IMR-90 (cell line): ENCODE results near the gene H2AZ1. TPM values are rescaled to one million over a fixed set of nuclear protein-coding genes. Genes with fewer than 3 reads are reported as not detected.

Experiments
- ATAC-seq: fragments of 200-7000 bp; cut with Tn5 transposase; 2 replicates; pipeline ENCODE4 v1.9.1; 2020; ENCODE audit warnings: low read depth, mild to moderate bottlenecking, moderate library complexity
- BruUV-seq: library from RNA; stranded (reverse); fragments of 400-500 nt; replicated peaks from 2 replicates; lab custom pipeline; 2021; lab: Mats Ljungman, UMichigan
- CTCF ChIA-PET: fragments of 300-600 bp; formaldehyde crosslinking; extraction: SDS; loops from one replicate; lab custom pipeline; 2021; ENCODE audit warnings: antibody characterized with exemption; lab: Yijun Ruan, JAX
- POLR2A ChIA-PET: fragments of 300-600 bp; sonication (Branson Sonifier 250); formaldehyde crosslinking; loops from one replicate; lab custom pipeline; 2022; ENCODE audit warnings: antibody characterized with exemption; ENCODE audit not compliant: unreplicated experiment; lab: Charles Lee
- DNase-seq: peaks from one replicate; pipeline ENCODE4 v3.0.0; 2013
- H2AFZ ChIP-seq: replicated peaks from 2 replicates; pipeline ENCODE3; 2013; ENCODE audit warnings: low read length, mild to moderate bottlenecking; ENCODE audit not compliant: poor library complexity
- H2AK5ac ChIP-seq: 2 replicates; pipeline ENCODE4 v1.6.1; 2013; ENCODE audit warnings: low read depth, low read length, inconsistent platforms
- H2AK9ac ChIP-seq: replicated peaks from 2 replicates; pipeline ENCODE3; 2013; ENCODE audit warnings: mild to moderate bottlenecking, low read depth, low read length, moderate library complexity; ENCODE audit not compliant: poor library complexity
- H2BK120ac ChIP-seq: 2 replicates; pipeline ENCODE4 v1.6.1; 2013; ENCODE audit warnings: low read depth, low read length, inconsistent platforms
- H2BK15ac ChIP-seq: 3 replicates; pipeline ENCODE4 v1.6.1; 2013; ENCODE audit warnings: low read depth, low read length, inconsistent platforms
- H2BK20ac ChIP-seq: 2 replicates; pipeline ENCODE4 v1.6.1; 2013; ENCODE audit warnings: low read depth, mild to moderate bottlenecking, inconsistent platforms, low read length, moderate library complexity
- H2BK5ac ChIP-seq: 2 replicates; pipeline ENCODE4 v1.6.1; 2013; ENCODE audit warnings: mild to moderate bottlenecking, low read depth, low read length, inconsistent platforms; ENCODE audit not compliant: poor library complexity, severe bottlenecking
- H3K14ac ChIP-seq: replicated peaks from 2 replicates; pipeline ENCODE4 v1.6.1; 2013; ENCODE audit warnings: low read depth, low read length, inconsistent platforms
- H3K18ac ChIP-seq: 2 replicates; pipeline ENCODE4 v1.6.1; 2013; ENCODE audit warnings: low read depth, low read length, control low read depth
- H3K23ac ChIP-seq: 2 replicates; pipeline ENCODE4 v1.6.1; 2013; ENCODE audit warnings: low read depth, low read length, inconsistent platforms
- H3K27ac ChIP-seq: 2 replicates; pipeline ENCODE4 v1.5.1; 2013; ENCODE audit warnings: mild to moderate bottlenecking, control low read depth, low read length; ENCODE audit not compliant: insufficient read depth
- H3K27me3 ChIP-seq: 2 replicates; pipeline ENCODE4 v1.6.1; 2013; ENCODE audit warnings: low read length; ENCODE audit not compliant: control insufficient read depth, insufficient read depth
- H3K36me3 ChIP-seq: 2 replicates; pipeline ENCODE4 v1.6.1; 2013; ENCODE audit warnings: low read length, mixed read lengths; ENCODE audit not compliant: control insufficient read depth, insufficient read depth
- H3K4ac ChIP-seq: 2 replicates; pipeline ENCODE4 v1.6.1; 2013; ENCODE audit warnings: low read depth, low read length, inconsistent platforms
- H3K4me1 ChIP-seq: 2 replicates; pipeline ENCODE4 v1.6.1; 2013; ENCODE audit warnings: low read length, mixed read lengths; ENCODE audit not compliant: control insufficient read depth, insufficient read depth
- H3K4me2 ChIP-seq: 2 replicates; pipeline ENCODE4 v1.6.1; 2013; ENCODE audit warnings: low read depth, mild to moderate bottlenecking, control low read depth, low read length, moderate library complexity
- H3K4me3 ChIP-seq: 2 replicates; pipeline ENCODE4 v1.5.1; 2013; ENCODE audit warnings: low read depth, mild to moderate bottlenecking, control low read depth, low read length, moderate library complexity; ENCODE audit not compliant: insufficient read depth
- H3K56ac ChIP-seq: 2 replicates; pipeline ENCODE4 v1.6.1; 2013; ENCODE audit warnings: low read length, inconsistent platforms; ENCODE audit not compliant: insufficient read depth; ENCODE audit errors: extremely low read depth
- H3K79me1 ChIP-seq, 2 experiments: 2 replicates each; pipeline ENCODE4 v1.6.1; 2013; ENCODE audit warnings: low read length in 2 of 2, inconsistent platforms in 1 of 2, low read depth in 1 of 2
- H3K9ac ChIP-seq: 2 replicates; pipeline ENCODE4 v1.6.1; 2013; ENCODE audit warnings: low read depth, low read length, control low read depth
- H3K9me1 ChIP-seq: 2 replicates; pipeline ENCODE4 v1.6.1; 2013; ENCODE audit warnings: low read length, inconsistent platforms; ENCODE audit not compliant: insufficient read depth
- H3K9me3 ChIP-seq: 2 replicates; pipeline ENCODE4 v1.6.1; 2013; ENCODE audit warnings: low read length; ENCODE audit not compliant: control insufficient read depth, insufficient read depth
- H4K20me1 ChIP-seq: 2 replicates; pipeline ENCODE4 v1.6.1; 2013; ENCODE audit warnings: low read length, inconsistent platforms; ENCODE audit not compliant: insufficient read depth
- H4K5ac ChIP-seq: 2 replicates; pipeline ENCODE4 v1.6.1; 2013; ENCODE audit warnings: mild to moderate bottlenecking, low read depth, low read length, control low read depth
- H4K8ac ChIP-seq, 2 experiments: 2 replicates each; pipeline ENCODE4 v1.6.1; 2013; ENCODE audit warnings: low read depth in 2 of 2, low read length in 2 of 2, control low read depth in 1 of 2, inconsistent platforms in 1 of 2
- H4K91ac ChIP-seq: 2 replicates; pipeline ENCODE4 v1.6.1; 2013; ENCODE audit warnings: low read depth, low read length, inconsistent platforms; ENCODE audit not compliant: insufficient read depth
- FOS ChIP-seq: fragments of 150-350 bp; IDR thresholded peaks from 2 replicates; pipeline ENCODE4 v1.6.1; 2016; ENCODE audit warnings: low read depth, low read length
- NFE2L2 ChIP-seq: fragments of 150-350 bp; IDR thresholded peaks from 2 replicates; pipeline ENCODE4 v1.6.1; 2016; ENCODE audit warnings: low read depth, mild to moderate bottlenecking, low read length
- RAD21 ChIP-seq: IDR thresholded peaks from 2 replicates; pipeline ENCODE4 v1.6.1; 2012; ENCODE audit warnings: low read length, improper control_type of control experiment
- SMC3 ChIP-seq: fragments of 150-350 bp; IDR thresholded peaks from 2 replicates; pipeline ENCODE4 v1.6.1; 2016; ENCODE audit warnings: low read depth, mild to moderate bottlenecking, antibody characterized with exemption, low read length, moderate library complexity
- WGBS, 2 experiments: methylation state at CpG; one replicate each; pipeline versions ENCODE4 v1.1.5 to v1.1.7; 2013; ENCODE audit warnings: missing lambda C conversion rate in 2 of 2; ENCODE audit not compliant: insufficient read length in 1 of 2; ENCODE audit errors: extremely low coverage in 2 of 2; 5-methylcytosine and 5-hydroxymethylcytosine counted together
- dilution Hi-C: fragments of 300-500 bp; cut with HindIII; formaldehyde crosslinking; loops from one replicate; pipeline ENCODE4 v1.14.3; 2018; ENCODE audit warnings: low sequenced_read_pairs; ENCODE audit not compliant: unreplicated experiment
- in situ Hi-C: fragments of 300-500 bp; cut with MboI; formaldehyde crosslinking; loops from 3 replicates; pipeline ENCODE4 v1.14.3; 2019; ENCODE audit warnings: low sequenced_read_pairs, inconsistent platforms, mixed read lengths
- intact Hi-C: fragments of 100-400 bp; cut with micrococcal nuclease; formaldehyde crosslinking; loops from 2 replicates; pipeline ENCODE4 v1.10.0; 2022
- polyA plus RNA-seq, 3 experiments: library from polyadenylated mRNA; depleted of rRNA; stranded (reverse); fragments of >200 nt; gene quantifications; 2 replicates each; pipeline ENCODE4 v1.2.3, GENCODE V29; 2012; ENCODE audit warnings: low replicate concordance in 1 of 3
- total RNA-seq: library from RNA; depleted of rRNA; stranded (reverse); fragments of >200 nt; gene quantifications from 2 replicates; pipeline ENCODE4 v1.2.3, GENCODE V29; 2012

Gene H2AZ1
- total and polyA plus RNA-seq, 2 of the 4 experiments (the other 2 are of a cell fraction), result 456 to 1,129 TPM

DNA sequence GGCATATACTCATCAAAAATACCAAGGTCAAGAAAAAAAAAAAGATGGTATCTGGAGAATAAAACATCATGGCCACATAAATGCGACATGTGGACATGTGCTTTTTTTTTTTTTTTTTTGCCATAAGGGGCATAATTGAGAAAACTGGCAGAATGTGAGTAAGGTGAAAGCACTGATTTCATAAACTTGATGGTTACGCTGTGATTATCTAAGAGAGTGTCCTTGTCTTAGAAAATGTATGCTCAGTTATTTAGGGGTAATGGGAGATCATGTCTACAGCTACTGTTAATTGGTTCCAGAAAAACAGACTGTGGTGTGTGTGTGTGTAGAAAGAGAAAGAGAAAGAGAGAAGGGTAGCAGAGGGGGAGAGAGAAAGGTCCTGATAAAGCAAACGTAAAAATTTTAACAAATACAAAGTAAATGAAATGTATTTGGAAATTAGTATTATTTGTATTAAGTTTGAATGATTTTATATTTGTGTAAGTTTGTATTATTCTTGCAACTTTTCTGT lies 11.8 kb downstream of the H2AZ1 start:
- ATAC-seq (no peak), DNase-seq (no peak)
- Histone ChIP-seq H3K9me1 (no peaks in the 10 kb centered on the region), H3K4me3 (no peak overlapping the region), H3K9me3 (peaks cover 12% of the 10 kb centered on the region), H2BK5ac (no peak overlapping the region), H2BK15ac (no peak overlapping the region), H4K91ac (no peak overlapping the region), H4K20me1 (peaks cover 7% of the 10 kb centered on the region), H4K8ac (no peak overlapping the region), H3K27ac (no peak overlapping the region), H3K36me3 (peaks cover 10% of the 10 kb centered on the region), H3K27me3 (no peaks in the 10 kb centered on the region), H3K79me1 (peaks cover 9 to 21% of the 10 kb centered on the region in 2 experiments), H3K4me1 (no peaks in the 10 kb centered on the region), H3K18ac (no peak overlapping the region), H2AK5ac (no peak overlapping the region), H3K9ac (no peak overlapping the region), H3K4ac (no peak overlapping the region), H2BK120ac (no peak overlapping the region), H4K5ac (no peak overlapping the region), H3K23ac (no peak overlapping the region), H3K4me2 (no peak overlapping the region), H2AFZ (no peak overlapping the region), H3K14ac (no peak overlapping the region), H3K56ac (no peak overlapping the region), H2AK9ac (no peak overlapping the region), H2BK20ac (no peak overlapping the region)
- dilution Hi-C loops (no loop called here), intact Hi-C loops (no loop called here), in situ Hi-C loops (no loop called here)
- ChIA-PET POLR2A (interaction anchor here (0.7 kb wide), 1 partner anchor 1316 kb away, joined by 7 read pairs; no protein-coding TSS in a partner anchor), CTCF (no interaction called here)
- 100% methylated on average over 1 of the region's 3 CpGs; no CpG with 5 or more reads in 1 of the 2 experiments for WGBS, 2 experiments
- no peak for TF ChIP-seq RAD21
- no peak for TF ChIP-seq FOS
- no peak for TF ChIP-seq SMC3
- TF ChIP-seq NFE2L2, result no peak
- BruUV-seq, result no TSS peak
